GM23338 (cell line): Measurements from ENCODE around the gene CARMIL1. TPM values are rescaled to one million over a fixed set of nuclear protein-coding genes. Genes with fewer than 3 reads are reported as not detected.

Source experiments
- ATAC-seq: fragments of 200-7000 bp; cut with Tn5 transposase; 3 replicates; pipeline ENCODE4 v1.9.1; 2020
- DNase-seq: peaks from one replicate; pipeline ENCODE4 v3.0.0-alpha.2; 2015; ENCODE audit warnings: low spot score
- H2AFZ ChIP-seq: fragments of 200-600 bp; sonication (generic); 2 replicates; pipeline ENCODE4 v1.8.0; 2016; ENCODE audit warnings: antibody characterized with exemption, mild to moderate bottlenecking, moderate library complexity
- H3F3A ChIP-seq: fragments of 200-600 bp; sonication (generic); replicated peaks from 2 replicates; pipeline ENCODE4 v1.8.0; 2017; ENCODE audit warnings: antibody characterized with exemption, mixed run types, low read depth
- H3K27ac ChIP-seq: fragments of 200-600 bp; sonication (generic); 2 replicates; pipeline ENCODE4 v1.6.1; 2016; ENCODE audit warnings: low read depth
- H3K27me3 ChIP-seq: fragments of 200-600 bp; sonication (generic); 2 replicates; pipeline ENCODE4 v1.8.0; 2016; ENCODE audit warnings: mild to moderate bottlenecking, mixed run types, moderate library complexity; ENCODE audit not compliant: insufficient read depth
- H3K36me3 ChIP-seq: fragments of 200-600 bp; sonication (generic); 2 replicates; pipeline ENCODE4 v1.8.0; 2016; ENCODE audit warnings: mild to moderate bottlenecking; ENCODE audit not compliant: insufficient read depth
- H3K4me1 ChIP-seq: fragments of 200-600 bp; sonication (generic); 2 replicates; pipeline ENCODE4 v1.8.0; 2016; ENCODE audit warnings: mild to moderate bottlenecking, moderate library complexity; ENCODE audit not compliant: insufficient read depth
- H3K4me2 ChIP-seq: fragments of 200-600 bp; sonication (generic); 2 replicates; pipeline ENCODE4 v1.7.1; 2017; ENCODE audit warnings: mixed run types
- H3K4me3 ChIP-seq: fragments of 200-600 bp; sonication (generic); 2 replicates; pipeline ENCODE4 v1.6.1; 2016; ENCODE audit warnings: mixed run types
- H3K79me2 ChIP-seq: fragments of 200-600 bp; sonication (generic); replicated peaks from 2 replicates; pipeline ENCODE4 v1.8.0; 2017; ENCODE audit warnings: mild to moderate bottlenecking; ENCODE audit not compliant: insufficient read depth
- H3K9me2 ChIP-seq: fragments of 200-600 bp; sonication (generic); 2 replicates; pipeline ENCODE4 v1.8.0; 2017; ENCODE audit not compliant: insufficient read depth
- H4K20me1 ChIP-seq: fragments of 200-600 bp; sonication (generic); replicated peaks from 2 replicates; pipeline ENCODE4 v1.8.0; 2017; ENCODE audit warnings: mild to moderate bottlenecking; ENCODE audit not compliant: insufficient read depth
- H3K27ac Mint-ChIP-seq: 2 replicates; pipeline ENCODE4 v1.8.0; 2020; ENCODE audit warnings: inconsistent platforms, mild to moderate bottlenecking, moderate library complexity, mixed read lengths
- H3K27me3 Mint-ChIP-seq: 3 replicates; pipeline ENCODE4 v1.8.0; 2022; ENCODE audit warnings: low read depth, mild to moderate bottlenecking, moderate library complexity, mixed read lengths, inconsistent platforms; ENCODE audit not compliant: insufficient read depth, poor library complexity
- H3K36me3 Mint-ChIP-seq: 3 replicates; pipeline ENCODE4 v1.8.0; 2021; ENCODE audit warnings: low read depth, mild to moderate bottlenecking, inconsistent platforms, moderate library complexity, mixed read lengths
- H3K4me1 Mint-ChIP-seq: 3 replicates; pipeline ENCODE4 v1.8.0; 2020; ENCODE audit warnings: mild to moderate bottlenecking, inconsistent platforms, mixed read lengths
- H3K4me3 Mint-ChIP-seq: 3 replicates; pipeline ENCODE4 v1.8.0; 2021; ENCODE audit warnings: moderate library complexity, mild to moderate bottlenecking, inconsistent platforms, mixed read lengths
- H3K9me3 Mint-ChIP-seq: 3 replicates; pipeline ENCODE4 v1.8.0; 2020; ENCODE audit warnings: moderate library complexity, mild to moderate bottlenecking, inconsistent platforms, mixed read lengths
- CREB1 ChIP-seq: fragments of 250-450 bp; sonication (Bioruptor Pico); IDR thresholded peaks from 2 replicates; pipeline ENCODE4 v1.5.0; 2020; ENCODE audit warnings: low read depth, mild to moderate bottlenecking, moderate library complexity
- EZH2 ChIP-seq: fragments of 200-600 bp; sonication (generic); IDR thresholded peaks from one replicate; pipeline ENCODE4 v1.8.0; 2017; ENCODE audit warnings: antibody characterized with exemption, mild to moderate bottlenecking, low read depth; ENCODE audit not compliant: unreplicated experiment
- EZH2phosphoT487 ChIP-seq: fragments of 200-600 bp; sonication (generic); IDR thresholded peaks from one replicate; pipeline ENCODE4 v1.8.1; 2018; ENCODE audit warnings: antibody characterized with exemption; ENCODE audit not compliant: unreplicated experiment
- JUNB ChIP-seq: IDR thresholded peaks from one replicate; pipeline ENCODE4 v1.6.1; 2016; ENCODE audit warnings: antibody characterized with exemption; ENCODE audit not compliant: unreplicated experiment
- NANOG ChIP-seq: IDR thresholded peaks from 2 replicates; pipeline ENCODE4 v1.6.1; 2016; ENCODE audit warnings: antibody characterized with exemption, borderline replicate concordance
- POLR2AphosphoS5 ChIP-seq: IDR thresholded peaks from 2 replicates; pipeline ENCODE4 v1.6.1; 2016; ENCODE audit warnings: antibody characterized with exemption, low read depth
- STAT1 ChIP-seq: IDR thresholded peaks from one replicate; pipeline ENCODE4 v1.6.1; 2016; ENCODE audit warnings: antibody characterized with exemption; ENCODE audit not compliant: unreplicated experiment
- ZNF114 ChIP-seq: fragments of 250-450 bp; sonication (Bioruptor Pico); IDR thresholded peaks from 2 replicates; pipeline ENCODE4 v1.5.0; 2020; ENCODE audit warnings: mild to moderate bottlenecking, moderate library complexity
- ZNF331 ChIP-seq: fragments of 250-450 bp; sonication (Bioruptor Pico); IDR thresholded peaks from 2 replicates; pipeline ENCODE4 v1.5.0; 2020; ENCODE audit warnings: low read depth, mild to moderate bottlenecking, moderate library complexity
- polyA plus RNA-seq: library from polyadenylated mRNA; unstranded; fragments of >200 nt; fragmentation: Nextera tagmentation; extraction: Ambion mirVana; gene quantifications from 2 replicates; pipeline ENCODE4 v1.2.1, GENCODE V29; 2016
- total RNA-seq: library from RNA; depleted of rRNA; stranded (reverse); fragments of >200 nt; shearing (Covaris generic); gene quantifications from 2 replicates; pipeline ENCODE4 v1.2.3, GENCODE V29; 2014
- TF ChIP-seq, protein P1 (sequence below): fragments of 250-450 bp; sonication (Bioruptor Pico); IDR thresholded peaks from 2 replicates; pipeline ENCODE4 v1.5.0; 2020; ENCODE audit warnings: mild to moderate bottlenecking, moderate library complexity
- TF ChIP-seq, protein P2 (sequence below), 2 experiments: fragments of 200-600 bp in 1 of 2; sonication (generic) in 1 of 2; conservative IDR thresholded peaks; 2 replicates each; pipeline versions ENCODE4 v1.5.1 to v1.6.1; 2016 to 2017; ENCODE audit warnings: antibody characterized with exemption in 2 of 2, low read depth in 2 of 2, mild to moderate bottlenecking in 2 of 2, moderate library complexity in 1 of 2
- TF ChIP-seq, protein P3 (sequence below): IDR thresholded peaks from 2 replicates; pipeline ENCODE4 v1.6.1; 2016; ENCODE audit warnings: antibody characterized with exemption
- TF ChIP-seq, protein P4 (sequence below): IDR thresholded peaks from one replicate; pipeline ENCODE4 v1.6.1; 2018; ENCODE audit warnings: antibody characterized with exemption; ENCODE audit not compliant: unreplicated experiment

The CARMIL1 gene
- total and polyA plus RNA-seq, 2 experiments from 2014 or later, result 43.2 to 66.9 TPM

DNA sequence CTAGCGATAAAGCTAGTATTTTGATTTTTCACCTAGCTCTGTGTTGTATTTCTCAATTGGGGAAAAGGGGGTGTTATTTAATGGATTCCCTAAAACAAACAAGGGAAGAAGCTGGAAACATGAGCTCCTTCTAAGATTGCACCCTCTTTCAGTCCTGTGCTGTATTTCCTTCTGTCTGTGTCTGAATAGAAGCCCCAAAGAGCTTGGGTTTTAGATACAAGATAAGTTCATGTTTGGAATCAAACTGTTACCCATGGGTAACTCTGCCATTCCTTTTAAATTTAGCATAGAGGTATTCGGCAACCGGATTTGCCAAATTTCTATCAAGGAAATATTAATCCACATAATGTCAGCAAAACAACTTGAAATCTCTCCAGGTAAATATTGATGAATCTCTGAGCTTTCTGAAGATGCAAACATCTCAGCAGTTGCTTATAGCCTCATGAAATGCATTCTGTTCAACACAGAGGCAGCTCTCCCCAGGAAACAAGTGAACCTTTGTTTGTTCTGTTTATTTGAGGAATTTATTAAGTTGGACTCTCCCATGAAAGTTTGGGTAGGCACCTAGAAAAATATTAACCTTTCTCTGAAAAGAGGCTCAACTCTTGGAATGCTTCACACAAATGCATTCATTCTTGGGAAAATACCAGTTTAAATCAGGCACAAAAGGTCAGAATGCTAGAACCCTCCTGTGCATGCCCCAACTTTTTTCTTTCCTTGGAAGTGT is 362.9 kb downstream of the CARMIL1 start:
- Histone ChIP-seq H3K79me2 (no peaks in the 10 kb centered on the region), H3K36me3 (no peaks in the 10 kb centered on the region), H2AFZ (no peak overlapping the region), H3K4me2 (no peak overlapping the region), H3K9me2 (no peaks in the 10 kb centered on the region), H3K4me3 (no peak overlapping the region), H3K4me1 (no peaks in the 10 kb centered on the region), H3K27me3 (no peaks in the 10 kb centered on the region), H3K27ac (no peak overlapping the region), H3F3A (no peaks in the 10 kb centered on the region), H4K20me1 (no peaks in the 10 kb centered on the region)
- H3K36me3 Mint-ChIP-seq, result no peaks in the 10 kb centered on the region
- H3K4me1 Mint-ChIP-seq, result peaks cover 3% of the 10 kb centered on the region; the same call in 2 of the 3 replicates
- no peak for DNase-seq
- no peak overlapping the region for H3K27ac Mint-ChIP-seq
- H3K27me3 Mint-ChIP-seq, result no peaks in the 10 kb centered on the region
- no peaks in the 10 kb centered on the region for H3K9me3 Mint-ChIP-seq
- no peak for ATAC-seq
- H3K4me3 Mint-ChIP-seq, result no peak overlapping the region
- TF ChIP-seq EZH2phosphoT487 (no peak), EZH2 (no peak), POLR2AphosphoS5 (no peak), NANOG (no peak), CREB1 (no peak), JUNB (no peak), STAT1 (no peak), ZNF114 (CRISPR knock-in tag) (no peak), ZNF331 (CRISPR knock-in tag) (no peak)
- TF ChIP-seq, protein P1, sequence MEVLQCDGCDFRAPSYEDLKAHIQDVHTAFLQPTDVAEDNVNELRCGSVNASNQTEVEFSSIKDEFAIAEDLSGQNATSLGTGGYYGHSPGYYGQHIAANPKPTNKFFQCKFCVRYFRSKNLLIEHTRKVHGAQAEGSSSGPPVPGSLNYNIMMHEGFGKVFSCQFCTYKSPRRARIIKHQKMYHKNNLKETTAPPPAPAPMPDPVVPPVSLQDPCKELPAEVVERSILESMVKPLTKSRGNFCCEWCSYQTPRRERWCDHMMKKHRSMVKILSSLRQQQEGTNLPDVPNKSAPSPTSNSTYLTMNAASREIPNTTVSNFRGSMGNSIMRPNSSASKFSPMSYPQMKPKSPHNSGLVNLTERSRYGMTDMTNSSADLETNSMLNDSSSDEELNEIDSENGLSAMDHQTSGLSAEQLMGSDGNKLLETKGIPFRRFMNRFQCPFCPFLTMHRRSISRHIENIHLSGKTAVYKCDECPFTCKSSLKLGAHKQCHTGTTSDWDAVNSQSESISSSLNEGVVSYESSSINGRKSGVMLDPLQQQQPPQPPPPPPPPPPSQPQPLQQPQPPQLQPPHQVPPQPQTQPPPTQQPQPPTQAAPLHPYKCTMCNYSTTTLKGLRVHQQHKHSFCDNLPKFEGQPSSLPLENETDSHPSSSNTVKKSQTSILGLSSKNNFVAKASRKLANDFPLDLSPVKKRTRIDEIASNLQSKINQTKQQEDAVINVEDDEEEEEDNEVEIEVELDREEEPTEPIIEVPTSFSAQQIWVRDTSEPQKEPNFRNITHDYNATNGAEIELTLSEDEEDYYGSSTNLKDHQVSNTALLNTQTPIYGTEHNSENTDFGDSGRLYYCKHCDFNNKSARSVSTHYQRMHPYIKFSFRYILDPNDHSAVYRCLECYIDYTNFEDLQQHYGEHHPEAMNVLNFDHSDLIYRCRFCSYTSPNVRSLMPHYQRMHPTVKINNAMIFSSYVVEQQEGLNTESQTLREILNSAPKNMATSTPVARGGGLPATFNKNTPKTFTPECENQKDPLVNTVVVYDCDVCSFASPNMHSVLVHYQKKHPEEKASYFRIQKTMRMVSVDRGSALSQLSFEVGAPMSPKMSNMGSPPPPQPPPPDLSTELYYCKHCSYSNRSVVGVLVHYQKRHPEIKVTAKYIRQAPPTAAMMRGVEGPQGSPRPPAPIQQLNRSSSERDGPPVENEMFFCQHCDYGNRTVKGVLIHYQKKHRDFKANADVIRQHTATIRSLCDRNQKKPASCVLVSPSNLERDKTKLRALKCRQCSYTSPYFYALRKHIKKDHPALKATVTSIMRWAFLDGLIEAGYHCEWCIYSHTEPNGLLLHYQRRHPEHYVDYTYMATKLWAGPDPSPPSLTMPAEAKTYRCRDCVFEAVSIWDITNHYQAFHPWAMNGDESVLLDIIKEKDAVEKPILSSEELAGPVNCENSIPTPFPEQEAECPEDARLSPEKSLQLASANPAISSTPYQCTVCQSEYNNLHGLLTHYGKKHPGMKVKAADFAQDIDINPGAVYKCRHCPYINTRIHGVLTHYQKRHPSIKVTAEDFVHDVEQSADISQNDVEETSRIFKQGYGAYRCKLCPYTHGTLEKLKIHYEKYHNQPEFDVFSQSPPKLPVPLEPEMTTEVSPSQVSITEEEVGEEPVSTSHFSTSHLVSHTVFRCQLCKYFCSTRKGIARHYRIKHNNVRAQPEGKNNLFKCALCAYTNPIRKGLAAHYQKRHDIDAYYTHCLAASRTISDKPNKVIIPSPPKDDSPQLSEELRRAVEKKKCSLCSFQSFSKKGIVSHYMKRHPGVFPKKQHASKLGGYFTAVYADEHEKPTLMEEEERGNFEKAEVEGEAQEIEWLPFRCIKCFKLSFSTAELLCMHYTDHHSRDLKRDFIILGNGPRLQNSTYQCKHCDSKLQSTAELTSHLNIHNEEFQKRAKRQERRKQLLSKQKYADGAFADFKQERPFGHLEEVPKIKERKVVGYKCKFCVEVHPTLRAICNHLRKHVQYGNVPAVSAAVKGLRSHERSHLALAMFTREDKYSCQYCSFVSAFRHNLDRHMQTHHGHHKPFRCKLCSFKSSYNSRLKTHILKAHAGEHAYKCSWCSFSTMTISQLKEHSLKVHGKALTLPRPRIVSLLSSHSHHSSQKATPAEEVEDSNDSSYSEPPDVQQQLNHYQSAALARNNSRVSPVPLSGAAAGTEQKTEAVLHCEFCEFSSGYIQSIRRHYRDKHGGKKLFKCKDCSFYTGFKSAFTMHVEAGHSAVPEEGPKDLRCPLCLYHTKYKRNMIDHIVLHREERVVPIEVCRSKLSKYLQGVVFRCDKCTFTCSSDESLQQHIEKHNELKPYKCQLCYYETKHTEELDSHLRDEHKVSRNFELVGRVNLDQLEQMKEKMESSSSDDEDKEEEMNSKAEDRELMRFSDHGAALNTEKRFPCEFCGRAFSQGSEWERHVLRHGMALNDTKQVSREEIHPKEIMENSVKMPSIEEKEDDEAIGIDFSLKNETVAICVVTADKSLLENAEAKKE (CRISPR knock-in tag), result no peak
- TF ChIP-seq, protein P2, sequence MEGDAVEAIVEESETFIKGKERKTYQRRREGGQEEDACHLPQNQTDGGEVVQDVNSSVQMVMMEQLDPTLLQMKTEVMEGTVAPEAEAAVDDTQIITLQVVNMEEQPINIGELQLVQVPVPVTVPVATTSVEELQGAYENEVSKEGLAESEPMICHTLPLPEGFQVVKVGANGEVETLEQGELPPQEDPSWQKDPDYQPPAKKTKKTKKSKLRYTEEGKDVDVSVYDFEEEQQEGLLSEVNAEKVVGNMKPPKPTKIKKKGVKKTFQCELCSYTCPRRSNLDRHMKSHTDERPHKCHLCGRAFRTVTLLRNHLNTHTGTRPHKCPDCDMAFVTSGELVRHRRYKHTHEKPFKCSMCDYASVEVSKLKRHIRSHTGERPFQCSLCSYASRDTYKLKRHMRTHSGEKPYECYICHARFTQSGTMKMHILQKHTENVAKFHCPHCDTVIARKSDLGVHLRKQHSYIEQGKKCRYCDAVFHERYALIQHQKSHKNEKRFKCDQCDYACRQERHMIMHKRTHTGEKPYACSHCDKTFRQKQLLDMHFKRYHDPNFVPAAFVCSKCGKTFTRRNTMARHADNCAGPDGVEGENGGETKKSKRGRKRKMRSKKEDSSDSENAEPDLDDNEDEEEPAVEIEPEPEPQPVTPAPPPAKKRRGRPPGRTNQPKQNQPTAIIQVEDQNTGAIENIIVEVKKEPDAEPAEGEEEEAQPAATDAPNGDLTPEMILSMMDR (conservative IDR thresholded peaks at IDR 0.05; ENCODE audit: low read depth in 2 of 2), result no peak
- TF ChIP-seq, protein P3, sequence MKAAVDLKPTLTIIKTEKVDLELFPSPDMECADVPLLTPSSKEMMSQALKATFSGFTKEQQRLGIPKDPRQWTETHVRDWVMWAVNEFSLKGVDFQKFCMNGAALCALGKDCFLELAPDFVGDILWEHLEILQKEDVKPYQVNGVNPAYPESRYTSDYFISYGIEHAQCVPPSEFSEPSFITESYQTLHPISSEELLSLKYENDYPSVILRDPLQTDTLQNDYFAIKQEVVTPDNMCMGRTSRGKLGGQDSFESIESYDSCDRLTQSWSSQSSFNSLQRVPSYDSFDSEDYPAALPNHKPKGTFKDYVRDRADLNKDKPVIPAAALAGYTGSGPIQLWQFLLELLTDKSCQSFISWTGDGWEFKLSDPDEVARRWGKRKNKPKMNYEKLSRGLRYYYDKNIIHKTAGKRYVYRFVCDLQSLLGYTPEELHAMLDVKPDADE, result no peak
- TF ChIP-seq, protein P4, sequence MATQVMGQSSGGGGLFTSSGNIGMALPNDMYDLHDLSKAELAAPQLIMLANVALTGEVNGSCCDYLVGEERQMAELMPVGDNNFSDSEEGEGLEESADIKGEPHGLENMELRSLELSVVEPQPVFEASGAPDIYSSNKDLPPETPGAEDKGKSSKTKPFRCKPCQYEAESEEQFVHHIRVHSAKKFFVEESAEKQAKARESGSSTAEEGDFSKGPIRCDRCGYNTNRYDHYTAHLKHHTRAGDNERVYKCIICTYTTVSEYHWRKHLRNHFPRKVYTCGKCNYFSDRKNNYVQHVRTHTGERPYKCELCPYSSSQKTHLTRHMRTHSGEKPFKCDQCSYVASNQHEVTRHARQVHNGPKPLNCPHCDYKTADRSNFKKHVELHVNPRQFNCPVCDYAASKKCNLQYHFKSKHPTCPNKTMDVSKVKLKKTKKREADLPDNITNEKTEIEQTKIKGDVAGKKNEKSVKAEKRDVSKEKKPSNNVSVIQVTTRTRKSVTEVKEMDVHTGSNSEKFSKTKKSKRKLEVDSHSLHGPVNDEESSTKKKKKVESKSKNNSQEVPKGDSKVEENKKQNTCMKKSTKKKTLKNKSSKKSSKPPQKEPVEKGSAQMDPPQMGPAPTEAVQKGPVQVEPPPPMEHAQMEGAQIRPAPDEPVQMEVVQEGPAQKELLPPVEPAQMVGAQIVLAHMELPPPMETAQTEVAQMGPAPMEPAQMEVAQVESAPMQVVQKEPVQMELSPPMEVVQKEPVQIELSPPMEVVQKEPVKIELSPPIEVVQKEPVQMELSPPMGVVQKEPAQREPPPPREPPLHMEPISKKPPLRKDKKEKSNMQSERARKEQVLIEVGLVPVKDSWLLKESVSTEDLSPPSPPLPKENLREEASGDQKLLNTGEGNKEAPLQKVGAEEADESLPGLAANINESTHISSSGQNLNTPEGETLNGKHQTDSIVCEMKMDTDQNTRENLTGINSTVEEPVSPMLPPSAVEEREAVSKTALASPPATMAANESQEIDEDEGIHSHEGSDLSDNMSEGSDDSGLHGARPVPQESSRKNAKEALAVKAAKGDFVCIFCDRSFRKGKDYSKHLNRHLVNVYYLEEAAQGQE, result no peak
